Psoas muscle (tissue), 8 donors: ENCODE data around the gene CACNB3. TPM values are rescaled to one million over a fixed set of nuclear protein-coding genes. Genes with fewer than 3 reads are reported as not detected.

Experiments used
- ATAC-seq, 4 donors: fragments of 200-7000 bp; cut with Tn5 transposase; one replicate each; pipeline ENCODE4 v1.9.1; 2020; ENCODE audit warnings: moderate library complexity in 3 of 4, mild to moderate bottlenecking in 2 of 4
- DNase-seq, 2 donors: peaks; one replicate each; pipeline ENCODE4 v3.0.0-alpha.2; 2020
- H3K27ac ChIP-seq: fragments of 200-600 bp; one replicate; pipeline ENCODE4 v1.8.0; 2022
- H3K27me3 ChIP-seq, 3 donors: fragments of 200-600 bp in 1 of 3; one replicate each; pipeline versions ENCODE4 v1.6.1 to v1.8.0; 2013 to 2022; ENCODE audit warnings: low read length in 2 of 3, mild to moderate bottlenecking in 2 of 3, moderate library complexity in 1 of 3; ENCODE audit not compliant: insufficient read depth in 3 of 3
- H3K36me3 ChIP-seq, 2 donors: fragments of 200-600 bp in 1 of 2; one replicate each; pipeline versions ENCODE4 v1.6.1 to v1.8.0; 2013 to 2022; ENCODE audit warnings: low read depth in 1 of 2, mild to moderate bottlenecking in 1 of 2, moderate library complexity in 1 of 2; ENCODE audit not compliant: insufficient read depth in 1 of 2
- H3K4me1 ChIP-seq: fragments of 200-600 bp; one replicate; pipeline ENCODE4 v1.8.0; 2022
- H3K4me3 ChIP-seq: fragments of 200-600 bp; one replicate; pipeline ENCODE4 v1.8.0; 2022; ENCODE audit warnings: mild to moderate bottlenecking
- H3K9me3 ChIP-seq: fragments of 200-600 bp; one replicate; pipeline ENCODE4 v1.8.0; 2022
- CTCF ChIP-seq: fragments of 200-600 bp; IDR thresholded peaks from one replicate; pipeline ENCODE4 v1.8.0; 2022; ENCODE audit warnings: antibody characterized with exemption
- WGBS, 3 donors: extraction: QIAGEN DNeasy Blood & Tissue Kit; methylation state at CpG; one replicate each; pipeline versions ENCODE4 v1.1.6 to v1.1.7; 2013; 5-methylcytosine and 5-hydroxymethylcytosine counted together
- intact Hi-C, 2 donors: fragments of 100-400 bp; cut with DNase I; formaldehyde crosslinking; loops; one replicate each; pipeline versions ENCODE4 v1.11.0 to v1.14.2; 2022
- long read RNA-seq, 2 donors: library from polyadenylated mRNA; unstranded; transcript quantifications; one replicate each; pipeline ENCODE4 v2.0.0, GENCODE V29; 2021
- polyA plus RNA-seq, 3 donors: library from polyadenylated mRNA; stranded (reverse); fragments of 200-250 nt; gene quantifications; one replicate each; pipeline ENCODE4 v1.2.3, GENCODE V29; 2013
- total RNA-seq, 4 donors: library from RNA; stranded (reverse); fragmentation: NEBNext Ultra II Directional in 2 of 4; extraction: Animal tissue kit (Norgen Biotek cat#: 25700) in 2 of 4; gene quantifications; one replicate each; pipeline versions ENCODE4 v1.2.1 to v1.2.4, GENCODE V29; 2021 to 2023
- donor health status: healthy with polysubstance abuse.
- donor health status: DM: no; HTN: no; CAD: no; lungs with moderate emphysema.
- donor health status: Bipolar disorder and iron deficiency.
- donor health status: healthy.
- donor health status: DM: yes; HTN: yes; CAD: no.
- donor health status: DM: no; HTN: no; CAD: no.
- donor health status: DM: no; HTN: no; CAD: no.
- donor health status: DM: yes; HTN: yes; CAD: no.

Gene CACNB3
- total RNA-seq, result 1 to 10 TPM; 2.0 to 3.5 (median 2.5) TPM
- 1 to 10 TPM in 2 of 3 donors, under 1 TPM in 1; 0.92 to 1.7 (median 1.6) TPM for polyA plus RNA-seq
- long read RNA-seq, donor 1, result 0 reads
- long read RNA-seq, donor 2, result 0 reads

GRCh38 chr12:48817873-48818830 is at the start of gene CACNB3:
CACNB3 (plus strand) TSS chr12:48818496; CDS start chr12:48818930, 434 bp downstream.
- Histone ChIP-seq H3K9me3 (no peaks in the 10 kb centered on the region), H3K27ac (no peak within 1 kb of the TSS), H3K4me1 (peaks cover 7% of the 10 kb centered on the region), H3K4me3 (peak within 1 kb of the TSS; percentile 74), H3K36me3 (no peaks in the 10 kb centered on the region), H3K27me3 (peaks cover 0 to 17% (median 2%) of the 10 kb centered on the region in 3 donors)
- peak; percentile 67 to 81 for DNase-seq
- no peak for ATAC-seq
- WGBS, 3 donors, result 2% methylated on average over 50 to 77 of the region's 79 CpGs
- intact Hi-C loops, result no loop called here
- no peak for TF ChIP-seq CTCF

GRCh38 chr12:48768736-48769135 is 49.6 kb upstream of the CACNB3 start:
- no peaks in the 10 kb centered on the region for H3K9me3 ChIP-seq
- TF ChIP-seq CTCF, result no peak
- 88 to 93% (median 92%) methylated on average over 9 of the region's 9 CpGs for WGBS, 3 donors
- H3K4me1 ChIP-seq, result no peaks in the 10 kb centered on the region
- ATAC-seq (no peak), DNase-seq (no peak)
- intact Hi-C loops, result no loop called here
- no peak overlapping the region for H3K4me3 ChIP-seq
- H3K36me3 ChIP-seq, result peaks cover 6 to 72% of the 10 kb centered on the region in 2 donors
- H3K27ac ChIP-seq, result no peak overlapping the region
- no peaks in the 10 kb centered on the region for H3K27me3 ChIP-seq

- intact Hi-C loops, result no loop called here
- no peak overlapping the region for H3K27ac ChIP-seq
- DNase-seq (no peak), ATAC-seq (no peak)
- H3K9me3 ChIP-seq, result no peaks in the 10 kb centered on the region
- H3K27me3 ChIP-seq, result no peaks in the 10 kb centered on the region
- no peak overlapping the region for H3K4me3 ChIP-seq
- 95 to 98% (median 96%) methylated on average over 10 of the region's 10 CpGs for WGBS, 3 donors
- H3K36me3 ChIP-seq, result peaks cover 8 to 88% of the 10 kb centered on the region in 2 donors
- H3K4me1 ChIP-seq, result no peaks in the 10 kb centered on the region
- no peak for TF ChIP-seq CTCF
Observed at GRCh38 chr12:48770756-48771155, 47.5 kb upstream of the CACNB3 start.

- H3K27ac ChIP-seq, result no peak overlapping the region
- ATAC-seq (no peak), DNase-seq (no peak)
- intact Hi-C loops, result no loop called here
- TF ChIP-seq CTCF, result no peak
- H3K4me1 ChIP-seq, result no peaks in the 10 kb centered on the region
- H3K27me3 ChIP-seq, result no peaks in the 10 kb centered on the region
- 94% methylated on average over 13 of the region's 13 CpGs for WGBS, 3 donors
- no peak overlapping the region for H3K4me3 ChIP-seq
- H3K36me3 ChIP-seq, result peaks cover 8 to 93% of the 10 kb centered on the region in 2 donors
- H3K9me3 ChIP-seq, result no peaks in the 10 kb centered on the region
Observed at GRCh38 chr12:48771588-48772112, 46.6 kb upstream of the CACNB3 start.
